Epithelial cell of umbilical artery (primary cell): Measurements from ENCODE around the gene CCHCR1. TPM values are rescaled to one million over a fixed set of nuclear protein-coding genes. Genes with fewer than 3 reads are reported as not detected.

Experiments used
- total RNA-seq: library from RNA; depleted of rRNA; stranded (reverse); fragments of >200 nt; gene quantifications from 2 replicates; pipeline ENCODE4 v1.2.3, GENCODE V29; 2014

CCHCR1 gene, protein sequence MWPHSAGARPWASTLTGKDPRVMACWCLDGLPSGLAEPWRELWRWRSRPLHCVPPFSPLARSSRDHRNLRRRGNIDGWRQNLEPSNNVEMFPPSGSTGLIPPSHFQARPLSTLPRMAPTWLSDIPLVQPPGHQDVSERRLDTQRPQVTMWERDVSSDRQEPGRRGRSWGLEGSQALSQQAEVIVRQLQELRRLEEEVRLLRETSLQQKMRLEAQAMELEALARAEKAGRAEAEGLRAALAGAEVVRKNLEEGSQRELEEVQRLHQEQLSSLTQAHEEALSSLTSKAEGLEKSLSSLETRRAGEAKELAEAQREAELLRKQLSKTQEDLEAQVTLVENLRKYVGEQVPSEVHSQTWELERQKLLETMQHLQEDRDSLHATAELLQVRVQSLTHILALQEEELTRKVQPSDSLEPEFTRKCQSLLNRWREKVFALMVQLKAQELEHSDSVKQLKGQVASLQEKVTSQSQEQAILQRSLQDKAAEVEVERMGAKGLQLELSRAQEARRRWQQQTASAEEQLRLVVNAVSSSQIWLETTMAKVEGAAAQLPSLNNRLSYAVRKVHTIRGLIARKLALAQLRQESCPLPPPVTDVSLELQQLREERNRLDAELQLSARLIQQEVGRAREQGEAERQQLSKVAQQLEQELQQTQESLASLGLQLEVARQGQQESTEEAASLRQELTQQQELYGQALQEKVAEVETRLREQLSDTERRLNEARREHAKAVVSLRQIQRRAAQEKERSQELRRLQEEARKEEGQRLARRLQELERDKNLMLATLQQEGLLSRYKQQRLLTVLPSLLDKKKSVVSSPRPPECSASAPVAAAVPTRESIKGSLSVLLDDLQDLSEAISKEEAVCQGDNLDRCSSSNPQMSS
- total RNA-seq: 12.3 and 17.3 TPM in 2 replicates

DNA sequence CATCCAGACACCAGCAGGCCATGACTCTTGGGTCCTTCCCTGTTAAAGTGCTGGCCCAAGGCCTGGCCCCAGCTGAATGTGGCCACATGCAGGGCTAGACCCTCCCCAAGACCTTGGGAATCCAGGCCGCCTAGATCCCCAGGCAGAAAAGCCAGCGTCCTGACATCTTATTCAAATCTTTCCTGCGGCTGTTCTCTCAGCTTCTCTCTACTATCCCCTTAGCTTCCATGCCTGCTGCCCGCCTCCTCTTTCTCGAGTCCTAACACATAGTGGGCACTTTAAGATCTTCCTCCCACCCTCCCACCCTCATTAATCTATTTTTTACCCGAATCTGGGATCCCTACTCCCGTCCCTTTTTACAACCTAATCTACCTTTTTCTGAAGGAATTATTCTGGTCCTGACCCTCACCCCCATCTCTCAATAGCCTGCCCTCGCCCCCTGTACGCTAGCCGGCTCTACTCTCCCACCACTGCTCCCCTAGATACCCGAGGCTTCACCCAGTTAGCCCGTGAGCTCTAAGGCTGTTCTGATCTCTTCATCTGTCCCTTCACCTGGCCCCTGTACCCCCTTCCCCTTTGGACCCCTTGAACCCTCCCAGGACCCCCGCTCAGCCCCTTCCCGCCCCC lies at the start of gene CCHCR1:
Gene CCHCR1 (minus strand): TSS at position 290 of the 627 bp plus-strand sequence. CDS start 202 bp downstream, at position 88.

DNA sequence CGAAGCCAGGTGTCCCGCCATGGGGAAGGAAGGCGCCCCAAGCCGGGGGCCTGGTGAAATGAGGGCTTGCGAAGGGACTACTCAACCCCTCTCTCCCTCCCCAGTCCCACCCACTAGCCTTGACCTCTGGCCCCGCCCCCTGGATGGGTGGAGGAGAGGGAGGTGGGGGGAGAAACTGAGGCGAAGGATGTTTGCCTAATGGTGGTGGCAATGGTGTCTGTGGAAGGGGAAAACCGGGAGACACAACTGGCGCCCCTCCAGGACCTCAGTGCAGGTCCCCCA lies 12.9 kb upstream of the CCHCR1 start, which contains the start of gene POU5F1:
Gene POU5F1 (minus strand): TSS at position 83 of the 282 bp plus-strand sequence. CDS start 62 bp downstream, at position 21.

DNA sequence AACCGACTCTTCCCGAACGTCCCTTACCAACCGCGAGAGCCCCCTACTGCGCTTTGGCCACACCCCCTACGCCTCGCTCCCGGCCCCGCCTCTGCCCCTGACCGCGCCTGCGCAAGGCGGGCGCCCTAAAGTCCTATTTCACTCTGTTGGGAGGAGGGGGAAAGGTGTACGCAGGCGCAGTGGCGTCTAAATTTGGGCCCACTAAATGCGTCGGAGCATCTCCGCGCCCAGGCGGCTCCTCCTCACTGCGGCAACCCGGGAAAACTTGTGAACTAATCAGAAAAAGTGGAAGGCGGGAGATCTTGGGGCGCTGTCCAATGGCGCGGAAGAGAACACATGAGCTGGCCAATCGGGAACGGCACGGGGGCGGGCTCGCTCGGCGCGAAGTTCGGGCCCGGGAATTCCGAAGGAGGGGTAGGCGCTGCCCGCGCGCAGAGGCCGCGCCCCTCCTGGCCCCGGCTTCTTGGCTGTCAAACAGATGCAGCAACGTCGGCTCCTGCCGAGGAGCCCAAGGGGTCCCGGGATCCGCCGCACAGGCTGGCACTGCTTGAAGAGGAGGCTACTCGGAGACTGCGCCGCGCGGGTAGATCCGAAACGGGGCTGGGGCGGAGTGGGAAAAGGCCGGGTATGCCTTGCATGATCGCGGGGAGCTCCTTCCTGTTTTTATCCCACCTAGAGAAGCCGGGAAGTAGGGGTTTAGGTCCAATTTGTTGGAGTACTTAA lies 699 bp upstream of the CCHCR1 start, which contains the start of gene TCF19:
Gene TCF19 (plus strand): TSS at position 450 of the 723 bp plus-strand sequence. CDS start 881 bp downstream, outside the sequence.

DNA sequence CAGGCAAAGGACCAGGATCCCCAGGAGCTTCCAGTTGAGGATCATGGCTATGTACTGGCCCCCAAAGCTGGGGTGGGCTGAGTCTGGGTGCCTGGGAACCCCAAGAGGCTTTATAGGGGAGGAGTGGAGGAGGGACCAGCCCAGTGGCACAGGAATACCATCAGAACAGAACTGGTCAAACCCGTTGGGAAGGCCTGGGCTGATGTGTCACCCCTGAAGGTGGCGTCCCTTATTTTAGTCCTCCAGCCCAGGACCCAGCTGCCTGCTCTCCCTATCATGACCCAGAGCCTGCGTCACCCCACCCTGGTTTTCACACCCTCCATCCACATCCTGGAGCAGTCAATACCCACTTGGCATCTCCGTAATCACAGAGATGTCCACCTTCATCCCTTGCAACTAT lies 18.6 kb downstream of the CCHCR1 start, which contains the start of gene PSORS1C2:
Gene PSORS1C2 (minus strand): TSS at position 85 of the 400 bp plus-strand sequence. CDS start 40 bp downstream, at position 45.

DNA sequence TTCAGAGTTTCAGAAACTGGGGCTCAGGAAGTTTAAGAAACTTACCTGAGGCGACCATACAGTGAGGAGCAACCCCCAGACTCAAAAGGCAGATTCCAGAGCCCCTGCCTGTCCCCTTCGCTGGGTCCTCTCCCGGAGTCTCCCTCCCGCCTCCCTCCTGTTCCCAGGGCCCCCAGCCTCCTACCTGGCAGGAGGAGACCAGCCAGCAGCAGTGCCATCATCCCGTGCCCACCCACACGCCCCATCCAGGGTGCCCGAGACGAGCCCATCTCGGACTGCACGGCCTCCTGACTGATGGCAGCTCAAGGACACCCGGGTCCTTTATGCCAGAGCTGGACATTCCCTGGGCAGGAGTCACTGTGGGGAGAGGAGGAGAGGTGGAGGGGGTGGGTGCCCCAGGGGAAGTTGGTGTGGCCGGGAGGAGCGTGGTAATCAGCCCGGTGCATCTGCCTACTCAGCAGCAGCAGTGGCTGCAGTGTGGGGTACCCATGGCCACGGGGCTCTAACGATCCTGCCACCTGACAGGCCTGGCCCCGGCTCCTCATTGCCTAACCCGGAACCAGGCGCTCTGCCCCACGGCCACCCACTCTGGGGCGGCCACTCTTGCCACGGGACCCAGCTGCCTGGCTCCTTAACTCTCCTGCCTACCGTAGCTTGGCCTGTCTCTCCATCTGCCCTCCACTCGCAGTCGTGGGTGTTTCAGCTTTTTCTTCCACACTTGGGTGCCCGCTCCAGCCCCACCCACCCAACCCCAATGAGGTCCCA lies 37.3 kb downstream of the CCHCR1 start, which contains the start of gene CDSN:
Gene CDSN (minus strand): TSS at position 296 of the 765 bp plus-strand sequence. CDS start 27 bp downstream, at position 269.

DNA sequence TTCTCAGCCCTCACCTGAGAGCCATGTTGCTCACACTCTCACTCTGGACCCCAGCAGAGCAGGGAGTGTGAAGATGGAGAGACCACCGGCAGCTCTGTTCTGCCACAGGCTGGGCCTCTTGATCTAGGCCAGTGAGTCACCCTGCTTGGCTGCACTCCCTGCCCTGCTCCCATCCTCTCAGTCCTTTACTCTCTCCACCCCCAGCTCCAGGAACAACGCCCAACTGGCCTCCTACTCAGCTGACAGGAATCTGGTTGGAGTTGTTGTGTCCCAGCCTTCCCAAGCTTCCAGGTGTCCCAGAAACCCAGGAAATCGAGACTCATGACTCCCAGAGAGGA lies 43.1 kb downstream of the CCHCR1 start, which contains the start of gene PSORS1C1:
Gene PSORS1C1 (plus strand): TSS at position 260 of the 338 bp plus-strand sequence. CDS start 14,833 bp downstream, outside the sequence.

DNA sequence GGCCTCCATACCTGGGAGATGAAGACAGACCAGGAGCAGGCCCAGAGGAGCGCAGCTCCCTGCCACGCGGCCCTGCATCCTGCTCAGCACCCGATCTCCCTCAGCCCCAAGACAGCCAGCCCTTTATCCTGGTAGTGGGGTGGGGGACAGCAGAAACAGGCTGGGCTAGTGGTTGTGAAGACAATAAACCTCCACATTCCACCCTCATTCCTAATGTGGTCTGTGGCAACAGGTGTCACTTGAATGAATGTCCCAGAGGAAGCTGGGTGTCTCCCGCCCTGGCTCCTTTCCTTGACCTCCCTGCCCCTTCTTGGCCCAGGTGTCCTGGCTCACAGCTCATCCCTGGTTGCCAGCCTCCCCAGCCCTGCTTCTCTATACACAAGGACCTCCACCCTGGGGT lies 45.1 kb downstream of the CCHCR1 start, which contains the start of gene C6orf15:
Gene C6orf15 (minus strand): TSS at position 98 of the 400 bp plus-strand sequence. CDS start 20 bp downstream, at position 78.

Other genes with a start within 250 kb of the CCHCR1 start
- 10.1 and 16.3 TPM in 2 replicates for gene GTF2H4, start 249.6 kb downstream of the CCHCR1 start, total RNA-seq
- 15.9 and 27.8 TPM in 2 replicates for gene VARS2, start 243.6 kb downstream of the CCHCR1 start, total RNA-seq
- gene SFTA2, start 225.6 kb downstream of the CCHCR1 start, total RNA-seq: not detected in 2 replicates
- gene MUCL3, start 216.8 kb downstream of the CCHCR1 start, total RNA-seq: not detected in 2 replicates
- gene MUC21, start 174.1 kb downstream of the CCHCR1 start, total RNA-seq: not detected in 2 replicates
- not detected in 2 replicates for gene MUC22, start 147.3 kb downstream of the CCHCR1 start, total RNA-seq
- gene C6orf15, start 45.2 kb downstream of the CCHCR1 start, total RNA-seq: not detected in 2 replicates
- gene PSORS1C1, start 43.0 kb downstream of the CCHCR1 start, total RNA-seq: 1.3 and 3.3 TPM in 2 replicates
- gene CDSN, start 37.4 kb downstream of the CCHCR1 start, total RNA-seq: not detected in 2 replicates
- not detected in 2 replicates for gene PSORS1C2, start 18.7 kb downstream of the CCHCR1 start, total RNA-seq
- 15.6 and 24.5 TPM in 2 replicates for gene TCF19, start 787 bp upstream of the CCHCR1 start, total RNA-seq
- gene POU5F1, start 12.9 kb upstream of the CCHCR1 start, total RNA-seq: not detected in 2 replicates
- gene HLA-C, start 114.3 kb upstream of the CCHCR1 start, total RNA-seq: 58.1 and 142 TPM in 2 replicates
- gene HLA-B, start 199.4 kb upstream of the CCHCR1 start, total RNA-seq: 42.2 and 164 TPM in 2 replicates
- gene MICA, start 245.8 kb upstream of the CCHCR1 start, total RNA-seq: 37.1 and 59.1 TPM in 2 replicates